Measurements from ENCODE around the gene RHD. TPM values are rescaled to one million over a fixed set of nuclear protein-coding genes. Genes with fewer than 3 reads are reported as not detected.
A peak's percentile ranks its signal among the peaks of the same experiment; 100 is the strongest.
"Not testable (repeated sequence)": the region's sequence is repeated elsewhere in the genome, so short reads cannot be mapped to it uniquely, and the experiment has no call there.

The RHD gene
- under 1 TPM; 0.19 to 0.26 (median 0.21) TPM for polyA plus RNA-seq

- H3K4me3 Mint-ChIP-seq, H3K9me3 Mint-ChIP-seq, H3K36me3 Mint-ChIP-seq, DNase-seq, H3K27ac Mint-ChIP-seq, H3K4me1 Mint-ChIP-seq: not testable (repeated sequence)
- peaks cover 2 to 13% (median 3%) of the 10 kb centered on the region in 3 donors for H3K27me3 Mint-ChIP-seq (ENCODE audit: low read depth in 3 of 3)
Measured at GRCh38 chr1:25272238-25272637, at the start of gene RHD. Gene RHD (plus strand): TSS chr1:25272509. CDS start chr1:25272548, 39 bp downstream.

- Mint-ChIP-seq H3K4me1 (peaks cover 0 to 1% of the 10 kb centered on the region in 2 donors), H3K27me3 (ENCODE audit: low read depth in 3 of 3) (no peaks in the 10 kb centered on the region), H3K36me3 (peaks cover 17 to 52% (median 31%) of the 10 kb centered on the region in 3 donors), H3K9me3 (no peaks in the 10 kb centered on the region), H3K27ac (no peak overlapping the region), H3K4me3 (no peak overlapping the region)
- DNase-seq: no peak
Measured at GRCh38 chr1:25222606-25223005, 49.7 kb upstream of the RHD start.

- Mint-ChIP-seq H3K27me3 (ENCODE audit: low read depth in 3 of 3) (no peaks in the 10 kb centered on the region), H3K27ac (peak overlapping the region in 2 of 6 donors; percentile 0 to 36), H3K36me3 (peaks cover 21 to 58% (median 37%) of the 10 kb centered on the region in 3 donors), H3K9me3 (no peaks in the 10 kb centered on the region), H3K4me3 (no peak overlapping the region), H3K4me1 (peaks cover 0 to 1% of the 10 kb centered on the region in 2 donors)
- no peak for DNase-seq
Measured at GRCh38 chr1:25223471-25223870, 48.8 kb upstream of the RHD start.

- Mint-ChIP-seq H3K4me3 (no peak within 1 kb of the TSS), H3K27ac (no peak within 1 kb of the TSS)
Measured at GRCh38 chr1:25232027-25232865, 40.1 kb upstream of the RHD start, which contains the start of gene SYF2. Gene SYF2 (minus strand): TSS chr1:25232502. CDS start chr1:25232467, 35 bp downstream.

GRCh38 chr1:25232866-25233784, 39.2 kb upstream of the RHD start:
- Mint-ChIP-seq H3K4me3 (no peak overlapping the region), H3K9me3 (no peaks in the 10 kb centered on the region), H3K4me1 (peaks cover 0 to 14% of the 10 kb centered on the region in 2 donors), H3K27ac (no peak overlapping the region), H3K36me3 (peaks cover 8 to 18% (median 12%) of the 10 kb centered on the region in 3 donors), H3K27me3 (ENCODE audit: low read depth in 3 of 3) (no peaks in the 10 kb centered on the region)
- DNase-seq: peak; percentile 56 to 59 (median 59)

More at GRCh38 chr1:25232027-25232865, 40.1 kb upstream of the RHD start, which contains the start of gene SYF2:
- Mint-ChIP-seq H3K27me3 (ENCODE audit: low read depth in 3 of 3) (no peaks in the 10 kb centered on the region), H3K9me3 (no peaks in the 10 kb centered on the region), H3K4me1 (peaks cover 0 to 15% of the 10 kb centered on the region in 2 donors), H3K36me3 (peaks cover 11 to 25% (median 19%) of the 10 kb centered on the region in 3 donors)
- peak; percentile 89 to 91 (median 91) for DNase-seq

GRCh38 chr1:25235411-25235810, 36.9 kb upstream of the RHD start:
- H3K4me3 Mint-ChIP-seq, H3K36me3 Mint-ChIP-seq, DNase-seq, H3K27ac Mint-ChIP-seq, H3K9me3 Mint-ChIP-seq: not testable (repeated sequence)
- H3K4me1 Mint-ChIP-seq: peaks cover 14 to 25% of the 10 kb centered on the region in 2 donors
- H3K27me3 Mint-ChIP-seq (ENCODE audit: low read depth in 3 of 3): peaks cover 8 to 14% (median 11%) of the 10 kb centered on the region in 3 donors

GRCh38 chr1:25236261-25236660, 36.0 kb upstream of the RHD start:
- H3K36me3 Mint-ChIP-seq, H3K4me3 Mint-ChIP-seq, H3K9me3 Mint-ChIP-seq, DNase-seq: not testable (repeated sequence)
- Mint-ChIP-seq H3K27ac (peak overlapping the region in 1 of 6 donors; percentile 23), H3K4me1 (peaks cover 19 to 26% of the 10 kb centered on the region in 2 donors), H3K27me3 (ENCODE audit: low read depth in 3 of 3) (peaks cover 8 to 17% (median 14%) of the 10 kb centered on the region in 3 donors)

- H3K27ac Mint-ChIP-seq: peak overlapping the region in 2 of 6 donors; percentile 8 to 48
- H3K9me3 Mint-ChIP-seq: no peaks in the 10 kb centered on the region
- peaks cover 0 to 8% (median 5%) of the 10 kb centered on the region in 3 donors for H3K36me3 Mint-ChIP-seq
- peaks cover 24 to 31% of the 10 kb centered on the region in 2 donors for H3K4me1 Mint-ChIP-seq
- H3K27me3 Mint-ChIP-seq (ENCODE audit: low read depth in 3 of 3): peaks cover 11 to 19% (median 17%) of the 10 kb centered on the region in 3 donors
- DNase-seq: no peak
- no peak overlapping the region for H3K4me3 Mint-ChIP-seq
Measured at GRCh38 chr1:25238046-25238445, 34.3 kb upstream of the RHD start.

- peak overlapping the region; percentile 93 to 96 (median 94) for H3K4me3 Mint-ChIP-seq
- peaks cover 14 to 22% (median 17%) of the 10 kb centered on the region in 3 donors for H3K27me3 Mint-ChIP-seq (ENCODE audit: low read depth in 3 of 3)
- DNase-seq: peak; percentile 85 to 87 (median 85)
- H3K27ac Mint-ChIP-seq: peak overlapping the region; percentile 95 to 99 (median 96)
- H3K36me3 Mint-ChIP-seq: peaks cover 16 to 25% (median 17%) of the 10 kb centered on the region in 3 donors
- no peaks in the 10 kb centered on the region for H3K9me3 Mint-ChIP-seq
- peaks cover 33 to 50% of the 10 kb centered on the region in 2 donors for H3K4me1 Mint-ChIP-seq
Measured at GRCh38 chr1:25239681-25240541, 32.4 kb upstream of the RHD start.

GRCh38 chr1:25243907-25244306, 28.4 kb upstream of the RHD start:
- Mint-ChIP-seq H3K4me1 (peaks cover 62 to 79% of the 10 kb centered on the region in 2 donors), H3K36me3 (peaks cover 26 to 45% (median 30%) of the 10 kb centered on the region in 3 donors), H3K4me3 (peak overlapping the region in 2 of 5 donors; percentile 27 to 68)

GRCh38 chr1:25245393-25245792, 26.9 kb upstream of the RHD start:
- H3K4me1 Mint-ChIP-seq: peaks cover 49 to 66% of the 10 kb centered on the region in 2 donors
- H3K36me3 Mint-ChIP-seq: peaks cover 26 to 45% (median 30%) of the 10 kb centered on the region in 3 donors
- H3K9me3 Mint-ChIP-seq: no peaks in the 10 kb centered on the region
- peaks cover 29 to 44% (median 33%) of the 10 kb centered on the region in 3 donors for H3K27me3 Mint-ChIP-seq (ENCODE audit: low read depth in 3 of 3)
- no peak for DNase-seq
- H3K4me3 Mint-ChIP-seq: peak overlapping the region; percentile 91 to 99 (median 98)
- H3K27ac Mint-ChIP-seq: peak overlapping the region; percentile 39 to 100 (median 99)

More at GRCh38 chr1:25243907-25244306, 28.4 kb upstream of the RHD start:
- peak in 1 of 3 donors; percentile 7 for DNase-seq
- Mint-ChIP-seq H3K27me3 (ENCODE audit: low read depth in 3 of 3) (peaks cover 41 to 52% (median 43%) of the 10 kb centered on the region in 3 donors), H3K9me3 (no peaks in the 10 kb centered on the region), H3K27ac (peak overlapping the region in 5 of 6 donors; percentile 21 to 99 (median 67))

- H3K9me3 Mint-ChIP-seq: no peaks in the 10 kb centered on the region
- peaks cover 26 to 45% (median 30%) of the 10 kb centered on the region in 3 donors for H3K36me3 Mint-ChIP-seq
- H3K4me1 Mint-ChIP-seq: peaks cover 44 to 61% of the 10 kb centered on the region in 2 donors
- peak overlapping the region; percentile 97 to 100 (median 99) for H3K27ac Mint-ChIP-seq
- H3K27me3 Mint-ChIP-seq (ENCODE audit: low read depth in 3 of 3): peaks cover 29 to 39% (median 33%) of the 10 kb centered on the region in 3 donors
- DNase-seq: peak in 1 of 3 donors; percentile 5
- H3K4me3 Mint-ChIP-seq: peak overlapping the region; percentile 91 to 99 (median 98)
Measured at GRCh38 chr1:25245809-25246599, 26.3 kb upstream of the RHD start.

Data from immature natural killer cell (primary cell).